Heart left ventricle (tissue), 13 donors: ENCODE data around the gene KCNMA1.

Source experiments
- POLR2A ChIP-seq, 2 donors: fragments of 450-650 bp; IDR thresholded peaks; one replicate each; pipeline ENCODE4 v1.6.1; 2017; ENCODE audit warnings: antibody characterized with exemption in 2 of 2, mild to moderate bottlenecking in 2 of 2, moderate library complexity in 2 of 2
- TF ChIP-seq, protein P1 (sequence below), 12 donors: fragments of 200-600 bp; sonication (generic) in 4 of 12; IDR thresholded peaks; one replicate each; pipeline versions ENCODE4 v1.5.0 to v1.8.0; 2018 to 2022; ENCODE audit warnings: antibody characterized with exemption in 12 of 12, mild to moderate bottlenecking in 5 of 12
- donor health status: ischemic (EF 13 %, LVEDD 7.1; RV severe dilation, severe dysfunction).
- donor health status: DM: no; HTN: yes; CAD: no.
- donor health status: DM: no; HTN: no; CAD: no.
- donor health status: ischemic (EF 25% LVEDD 6.9; RV normal size, moderate dysfunction).
- donor health status: ischemic (EF 25% LVEDD 5.7; RV mildly dilated, moderate dysfunction).
- donor health status: ischemic (EF 35%, LVEDD 5.7; RV mildly dilated, moderate dysfunction).
- donor health status: nonischemic (EF 11% LVEDD 7.7; RV severe dilation, severe dysfunction).
- donor health status: DM: yes; HTN: yes; CAD: no.
- donor health status: PGD.
- donor health status: ischemic (EF 29% LVEDD 5.4; RV normal size, mild dysfunction).
- donor health status: nonischemic (EF 23%, LVEDD 6.1; RV moderate dilation, normal function).

DNA sequence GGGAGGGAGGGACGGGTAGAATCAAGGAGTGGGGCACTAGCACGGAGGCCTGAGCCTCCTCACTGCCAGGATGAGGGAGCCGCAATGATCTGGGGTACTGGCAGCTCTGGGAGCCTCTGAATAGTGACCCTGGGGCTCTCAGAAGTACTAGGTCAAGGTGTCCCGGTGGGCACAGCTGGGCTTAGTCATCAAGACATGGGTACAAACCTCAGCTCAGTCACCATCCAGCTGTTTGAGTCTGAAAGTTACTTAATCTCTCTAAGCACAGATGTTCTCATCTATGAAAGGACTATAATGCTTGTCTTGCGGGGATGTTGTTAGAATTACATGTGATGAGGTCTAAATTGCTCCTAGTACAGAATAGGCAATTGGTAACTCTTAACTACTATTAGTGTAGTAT lies 276.8 kb downstream of the KCNMA1 start:
- TF ChIP-seq, protein P1, sequence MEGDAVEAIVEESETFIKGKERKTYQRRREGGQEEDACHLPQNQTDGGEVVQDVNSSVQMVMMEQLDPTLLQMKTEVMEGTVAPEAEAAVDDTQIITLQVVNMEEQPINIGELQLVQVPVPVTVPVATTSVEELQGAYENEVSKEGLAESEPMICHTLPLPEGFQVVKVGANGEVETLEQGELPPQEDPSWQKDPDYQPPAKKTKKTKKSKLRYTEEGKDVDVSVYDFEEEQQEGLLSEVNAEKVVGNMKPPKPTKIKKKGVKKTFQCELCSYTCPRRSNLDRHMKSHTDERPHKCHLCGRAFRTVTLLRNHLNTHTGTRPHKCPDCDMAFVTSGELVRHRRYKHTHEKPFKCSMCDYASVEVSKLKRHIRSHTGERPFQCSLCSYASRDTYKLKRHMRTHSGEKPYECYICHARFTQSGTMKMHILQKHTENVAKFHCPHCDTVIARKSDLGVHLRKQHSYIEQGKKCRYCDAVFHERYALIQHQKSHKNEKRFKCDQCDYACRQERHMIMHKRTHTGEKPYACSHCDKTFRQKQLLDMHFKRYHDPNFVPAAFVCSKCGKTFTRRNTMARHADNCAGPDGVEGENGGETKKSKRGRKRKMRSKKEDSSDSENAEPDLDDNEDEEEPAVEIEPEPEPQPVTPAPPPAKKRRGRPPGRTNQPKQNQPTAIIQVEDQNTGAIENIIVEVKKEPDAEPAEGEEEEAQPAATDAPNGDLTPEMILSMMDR (IDR thresholded peaks at IDR 0.05): no peak
- no peak for TF ChIP-seq POLR2A (IDR thresholded peaks at IDR 0.05)
